GM18502 (cell line): ENCODE measurements around the gene PLA1A.
A peak's percentile ranks its signal among the peaks of the same experiment; 100 is the strongest.
"Not testable (repeated sequence)": the region's sequence is repeated elsewhere in the genome, so short reads cannot be mapped to it uniquely, and the experiment has no call there.

Experiments used
- ATAC-seq: cut with Tn5 transposase; IDR thresholded peaks from one replicate; pipeline ENCODE4 v1.9.1; 2021; ENCODE audit warnings: mild to moderate bottlenecking; ENCODE audit not compliant: unreplicated experiment, poor library complexity

PLA1A gene

DNA sequence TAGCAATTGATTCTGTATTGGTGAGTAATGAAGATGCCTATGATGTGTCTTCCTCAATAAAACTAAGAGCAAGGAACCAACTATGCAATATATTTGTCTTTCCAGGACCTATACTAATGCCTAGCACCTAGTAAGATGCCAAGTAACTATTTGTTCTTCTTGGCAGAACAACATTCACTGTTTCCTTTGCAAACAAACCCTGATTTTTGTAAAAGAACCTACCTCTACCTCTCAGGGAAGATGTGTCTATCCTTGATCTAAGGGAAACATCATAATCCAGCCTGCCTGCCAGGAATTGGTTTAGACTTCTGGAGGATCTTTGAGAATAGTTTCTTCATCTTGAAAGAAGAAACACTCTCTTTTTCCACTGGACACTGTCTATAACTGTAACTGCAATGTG is 22.2 kb upstream of the PLA1A start:
- ATAC-seq = no peak

DNA sequence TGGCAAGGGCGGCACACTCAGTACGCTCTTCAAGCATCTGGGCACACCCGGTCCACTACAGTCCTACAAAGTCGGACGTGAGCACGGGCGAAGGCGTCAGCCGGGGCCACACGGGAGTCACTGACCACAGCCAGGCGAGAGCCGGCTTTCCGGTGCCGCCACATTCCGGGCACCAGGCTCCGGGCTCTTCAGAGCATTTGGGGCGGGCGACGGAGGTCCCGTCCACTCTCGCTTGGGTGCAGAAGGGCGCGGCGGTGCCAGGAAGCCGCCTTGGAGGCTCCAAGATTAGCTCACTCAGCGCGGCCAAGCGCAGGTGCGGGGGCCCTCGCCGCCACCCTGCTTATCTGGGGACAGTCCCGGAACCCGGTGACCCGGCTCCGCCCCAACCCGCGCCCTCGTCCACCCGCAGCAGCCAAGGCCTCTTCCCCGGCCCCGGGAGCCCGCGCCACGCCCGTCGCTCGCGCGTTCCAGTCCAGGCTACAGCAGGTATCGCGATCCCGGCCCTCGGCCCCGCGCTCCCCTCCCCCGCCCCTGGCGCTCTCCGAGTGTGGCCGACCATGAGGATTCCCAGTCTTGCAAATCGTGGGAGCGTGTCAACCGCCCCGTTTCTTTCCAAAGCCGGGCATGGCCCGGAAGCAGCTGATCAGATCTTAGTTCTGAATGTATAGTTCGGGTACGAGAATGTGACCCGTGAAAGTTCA is 18.2 kb upstream of the PLA1A start, which contains the start of gene ADPRH:
Gene ADPRH, plus strand, starts transcription at position 127 of the 701 bp plus-strand sequence. CDS start 2,678 bp downstream, outside the sequence.
- peak; percentile 64 for ATAC-seq

DNA sequence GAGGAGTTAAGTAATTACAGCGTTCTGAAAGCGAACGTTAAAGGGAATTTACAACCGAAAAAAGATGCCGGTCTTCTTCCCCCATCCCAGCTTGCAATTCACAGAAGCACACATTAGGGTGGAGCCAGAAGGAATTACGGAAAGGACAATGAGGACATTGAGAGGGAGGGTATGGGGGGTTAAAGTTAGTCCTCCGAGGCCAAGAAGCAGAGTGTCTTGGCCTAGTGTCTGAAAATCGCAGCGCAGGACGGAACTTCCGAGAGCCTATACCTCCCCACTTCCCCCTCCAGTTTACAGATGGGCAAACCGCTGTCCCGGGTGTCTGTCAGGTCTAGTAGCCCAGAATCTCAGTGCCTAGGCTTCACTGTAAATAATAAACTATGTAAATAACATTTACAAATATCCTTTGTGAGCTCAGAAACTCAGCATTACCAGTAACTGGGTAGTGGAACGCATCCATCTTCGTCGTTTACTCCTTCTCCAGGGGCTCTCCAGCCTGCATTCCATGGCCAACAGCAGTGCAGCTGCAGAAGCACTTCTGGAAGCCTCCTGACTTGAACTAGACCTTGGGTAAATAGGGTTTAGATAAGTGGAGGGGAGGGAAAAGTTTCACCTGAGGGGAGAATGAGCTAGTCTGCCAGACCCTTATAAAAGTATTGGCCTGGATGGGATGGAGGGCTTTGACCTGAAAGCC is 17.5 kb upstream of the PLA1A start:
- peak; percentile 76 for ATAC-seq

DNA sequence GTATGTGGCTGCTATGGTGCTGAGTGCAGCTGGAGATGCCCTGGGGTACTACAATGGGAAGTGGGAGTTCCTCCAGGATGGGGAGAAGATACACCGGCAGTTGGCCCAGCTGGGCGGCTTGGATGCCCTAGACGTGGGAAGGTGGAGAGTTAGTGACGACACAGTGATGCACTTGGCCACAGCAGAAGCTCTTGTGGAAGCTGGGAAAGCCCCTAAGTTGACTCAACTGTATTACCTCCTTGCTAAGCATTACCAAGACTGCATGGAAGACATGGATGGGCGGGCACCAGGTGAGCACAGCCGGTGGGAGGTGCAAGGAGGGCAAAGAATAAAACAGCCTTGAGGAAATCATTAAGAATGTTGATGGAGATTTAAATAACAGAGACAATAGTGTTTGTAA is 15.5 kb upstream of the PLA1A start:
- peak; percentile 54 for ATAC-seq

DNA sequence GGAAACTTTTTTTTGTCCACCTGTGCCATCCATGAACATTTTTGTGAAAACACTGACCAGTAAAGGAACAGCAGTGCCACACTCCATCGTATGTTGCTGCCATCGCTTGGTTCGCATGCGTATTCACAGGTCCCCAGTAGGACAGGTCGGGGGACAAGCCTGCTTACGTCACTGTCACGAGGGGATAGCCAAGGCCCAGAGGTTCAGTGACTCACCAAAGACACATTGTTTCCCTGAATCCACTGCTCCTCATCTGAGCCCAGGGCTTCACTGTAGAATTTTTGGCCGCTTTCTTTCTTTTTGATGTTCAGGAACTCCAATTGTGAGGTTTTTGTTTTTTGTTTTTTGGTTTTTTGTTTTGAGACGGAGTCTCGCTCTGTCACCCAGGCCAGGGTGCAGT is 12.5 kb upstream of the PLA1A start:
- no peak for ATAC-seq

DNA sequence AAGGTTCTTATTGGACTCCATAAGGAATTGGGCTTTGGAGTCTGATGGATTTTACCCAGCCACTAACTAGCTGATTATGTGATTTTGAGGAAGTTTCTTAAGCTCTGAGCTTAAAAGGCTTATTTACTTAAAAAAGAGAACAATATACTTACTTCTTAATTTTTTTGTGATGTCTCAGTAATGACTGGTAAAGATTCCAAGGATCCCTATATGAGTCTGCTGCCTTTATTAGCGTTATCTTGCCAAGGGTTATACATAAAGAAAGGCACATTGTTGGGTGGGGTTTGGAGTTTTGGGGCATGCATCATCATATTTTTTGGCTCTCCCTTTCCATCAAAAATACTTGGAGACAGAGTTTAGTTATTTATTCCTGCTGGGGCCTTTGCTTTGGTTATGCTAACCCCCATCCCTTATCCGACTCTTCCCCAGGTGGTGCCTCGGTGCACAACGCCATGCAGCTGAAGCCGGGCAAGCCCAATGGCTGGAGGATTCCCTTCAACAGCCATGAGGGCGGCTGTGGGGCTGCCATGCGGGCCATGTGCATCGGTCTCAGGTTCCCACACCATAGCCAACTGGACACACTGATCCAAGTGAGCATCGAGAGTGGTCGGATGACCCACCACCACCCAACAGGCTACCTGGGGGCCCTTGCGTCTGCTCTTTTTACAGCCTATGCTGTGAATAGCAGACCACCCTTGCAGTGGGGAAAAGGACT is 11.7 kb upstream of the PLA1A start:
- no peak for ATAC-seq

DNA sequence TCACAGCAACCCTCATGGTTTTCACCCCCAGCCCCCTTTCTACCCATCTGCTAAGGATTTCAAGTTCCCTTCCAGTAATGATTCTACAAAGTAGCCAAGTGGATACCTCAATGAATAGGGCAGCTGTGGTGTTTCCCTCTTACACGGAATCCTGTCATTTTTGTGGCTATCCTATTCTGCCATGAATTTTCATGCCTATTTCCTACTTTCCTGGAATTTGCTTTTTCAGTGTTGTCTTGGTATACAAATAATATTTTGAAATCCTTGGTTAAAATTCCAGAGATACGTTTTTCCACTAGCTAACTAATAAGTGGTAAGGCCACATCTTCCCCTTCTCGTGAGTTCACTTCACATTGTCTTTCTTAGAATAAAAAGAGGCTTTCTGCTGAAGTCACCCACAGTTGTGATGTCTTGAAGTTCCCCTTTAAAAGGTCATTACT is 10.9 kb upstream of the PLA1A start:
- no peak for ATAC-seq

DNA sequence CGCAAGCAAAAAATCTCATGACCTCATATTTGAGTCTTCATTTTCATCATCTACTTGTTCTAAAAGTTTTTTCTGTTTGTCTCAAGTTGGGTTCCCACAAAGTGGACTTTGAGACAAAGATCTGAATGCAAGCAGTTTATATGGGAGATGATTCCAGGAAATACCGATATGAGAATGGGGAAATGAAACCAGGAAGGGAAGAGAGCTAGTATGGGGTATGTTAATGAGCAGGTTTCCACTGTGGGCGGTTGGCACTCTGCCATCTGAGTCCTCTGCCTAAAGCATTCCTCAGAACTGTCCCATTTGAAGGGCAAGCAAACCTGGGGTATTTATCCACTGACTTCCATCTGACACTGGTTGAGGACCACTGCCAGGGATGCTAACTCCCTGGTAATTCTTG is 9.6 kb upstream of the PLA1A start:
- peak; percentile 49 for ATAC-seq

DNA sequence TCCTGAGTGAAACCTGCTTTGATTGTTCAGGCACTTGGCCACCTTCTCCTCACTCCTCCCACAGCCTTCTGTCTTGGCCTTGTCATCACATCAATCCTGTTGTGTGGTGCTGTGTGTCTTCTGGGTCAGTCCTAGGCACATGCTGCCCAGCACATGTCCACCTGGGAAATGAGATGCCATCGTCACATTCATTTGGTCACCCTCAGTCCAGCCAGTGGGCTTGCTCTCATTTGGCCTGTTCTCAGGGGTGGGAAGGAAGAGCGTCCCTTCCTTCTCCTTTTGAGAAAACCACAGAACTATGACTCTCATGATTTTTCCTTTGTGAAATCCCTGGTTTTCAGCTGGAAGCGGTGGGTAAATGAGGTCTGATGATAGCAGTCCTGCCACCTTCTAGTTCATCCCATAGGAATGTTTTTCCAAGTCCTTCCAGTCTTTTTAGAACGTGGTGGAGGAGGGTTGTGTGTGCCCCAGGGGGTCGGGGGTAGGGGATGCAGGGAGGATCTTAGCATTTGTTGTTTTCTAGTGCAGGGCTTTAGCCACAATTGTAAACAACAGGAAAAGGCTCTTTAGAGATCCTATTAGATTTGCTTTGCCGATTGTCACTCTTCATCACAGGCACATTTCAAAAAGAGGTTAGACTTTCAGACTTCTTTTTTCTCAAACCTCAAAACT is 8.4 kb upstream of the PLA1A start:
- ATAC-seq = no peak

DNA sequence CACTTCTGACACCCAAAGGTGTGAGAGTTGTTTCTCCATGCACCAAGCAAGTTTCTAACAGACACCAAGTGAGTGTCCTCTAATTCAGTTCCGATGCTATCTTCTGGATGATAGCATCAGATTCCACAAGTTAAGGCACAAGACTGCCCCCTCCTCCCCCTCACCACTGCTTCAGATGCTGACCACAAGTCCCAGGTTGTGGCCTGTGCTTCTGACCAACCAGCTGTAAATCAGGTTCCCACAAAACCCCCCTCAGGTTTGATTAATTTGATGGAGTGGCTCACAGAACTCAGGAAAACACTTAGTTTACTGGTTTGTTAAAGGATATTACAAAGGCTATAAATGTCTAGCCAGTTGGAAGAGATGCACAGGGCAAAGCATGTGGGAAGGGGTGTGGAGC is 7.0 kb upstream of the PLA1A start:
- ATAC-seq = no peak

DNA sequence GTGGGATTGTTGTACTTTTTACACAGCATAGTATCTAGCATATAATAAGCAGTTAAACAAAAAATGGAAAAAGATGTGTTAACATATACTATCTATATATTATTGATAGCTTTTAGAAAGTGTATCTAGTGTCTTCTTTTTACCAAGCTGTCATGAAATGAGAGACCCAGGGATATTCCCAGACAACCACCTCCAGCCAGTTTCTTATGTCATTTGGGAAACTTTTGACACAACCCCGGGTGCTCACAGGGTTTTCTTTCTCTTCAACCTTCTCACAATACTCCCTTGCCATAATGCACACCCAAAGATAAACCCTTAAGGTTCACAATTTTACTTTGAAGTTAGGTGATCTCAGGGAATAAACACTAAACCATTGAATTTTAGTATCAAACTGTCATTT is 4.8 kb upstream of the PLA1A start:
- no peak for ATAC-seq

DNA sequence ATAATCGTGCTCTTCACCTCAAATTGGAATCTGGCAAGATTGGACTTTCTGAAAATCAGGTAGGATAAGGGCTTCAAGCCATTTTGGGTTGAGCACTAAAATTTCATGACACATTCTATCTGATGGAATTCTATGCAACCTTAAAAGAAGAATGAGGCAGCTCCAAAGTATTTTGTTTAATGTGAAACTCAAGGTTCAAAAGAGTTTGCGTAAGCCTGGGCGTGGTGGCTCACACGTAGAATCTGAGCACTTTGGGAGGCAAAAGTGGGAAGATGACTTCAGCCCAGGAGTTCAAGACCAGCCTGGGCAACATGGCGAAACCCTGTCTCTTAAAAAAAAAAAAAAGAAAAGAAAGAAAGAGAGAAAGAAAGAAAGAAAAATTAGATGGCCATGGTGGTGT is 3.6 kb upstream of the PLA1A start:
- no peak for ATAC-seq

DNA sequence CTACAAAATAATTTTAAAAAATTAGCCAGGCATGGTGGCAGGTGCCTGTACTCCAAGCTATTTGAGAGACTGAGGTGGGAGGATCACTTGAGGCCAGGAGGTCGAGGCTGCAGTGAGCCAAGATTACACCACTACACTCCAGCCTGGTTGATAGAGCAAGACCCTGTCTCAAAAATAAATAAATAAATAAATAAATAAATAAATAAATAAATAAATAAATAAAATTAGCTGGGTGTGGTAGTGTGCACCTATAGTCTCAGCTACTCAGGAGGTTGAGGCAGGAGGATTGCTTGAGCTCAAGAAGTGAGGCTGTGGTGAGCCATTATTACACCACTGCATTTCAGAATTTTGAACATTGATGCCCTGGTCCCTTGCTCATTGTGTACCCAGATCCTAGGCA is 2.8 kb upstream of the PLA1A start:
- not testable (repeated sequence) for ATAC-seq

DNA sequence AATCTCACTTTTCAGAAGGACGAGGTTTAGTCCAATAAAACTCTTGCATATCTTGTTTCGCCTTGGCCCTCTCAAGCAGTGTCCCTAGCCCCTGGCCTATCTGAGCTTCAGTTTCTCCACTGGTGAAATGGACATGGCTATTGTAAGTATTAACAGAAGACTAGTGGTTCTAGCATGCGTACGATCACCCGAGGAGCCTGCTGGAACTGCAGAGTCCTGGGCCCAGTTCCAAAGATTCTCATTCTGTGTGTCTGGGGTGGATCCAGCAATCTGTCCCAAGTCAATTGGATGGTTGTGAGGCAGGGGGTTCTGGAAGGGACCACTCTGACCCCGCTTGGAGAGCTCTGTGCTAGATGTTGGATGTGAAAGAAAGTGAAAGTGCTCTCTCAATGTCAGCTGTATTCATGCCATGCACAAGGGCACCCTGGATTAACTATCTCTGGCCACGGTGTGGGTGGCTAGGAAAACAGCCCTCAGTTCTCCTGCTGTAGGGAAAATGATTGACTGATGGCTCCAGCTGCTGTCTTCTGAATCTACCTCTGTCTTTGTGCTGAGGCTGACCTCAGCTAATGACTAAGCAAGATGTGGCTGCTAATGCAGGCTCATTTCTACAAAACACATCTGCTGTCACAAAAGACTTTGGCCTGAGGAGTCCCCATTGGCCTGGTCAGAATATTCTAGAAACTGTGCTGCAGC is 1.9 kb upstream of the PLA1A start:
- ATAC-seq = no peak

DNA sequence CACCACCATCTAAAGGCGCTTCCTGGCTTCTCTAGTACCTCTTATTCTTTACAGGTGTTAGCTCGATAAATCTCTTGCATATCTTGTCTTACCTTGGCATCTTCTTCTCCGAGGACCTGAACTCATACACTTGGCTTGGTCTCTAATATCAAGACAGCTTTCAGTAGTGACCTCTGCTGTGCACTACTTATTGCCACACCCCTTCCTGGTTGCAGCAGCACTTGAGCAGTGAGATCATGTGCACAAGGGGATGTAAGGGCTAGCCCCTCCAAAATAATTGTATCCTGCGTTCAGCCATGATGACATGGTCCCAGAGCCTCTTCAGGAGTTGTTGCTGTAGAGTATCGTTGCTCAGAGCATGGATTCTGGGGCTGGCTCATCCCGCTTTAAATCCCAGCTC is 1.3 kb upstream of the PLA1A start:
- no peak for ATAC-seq

DNA sequence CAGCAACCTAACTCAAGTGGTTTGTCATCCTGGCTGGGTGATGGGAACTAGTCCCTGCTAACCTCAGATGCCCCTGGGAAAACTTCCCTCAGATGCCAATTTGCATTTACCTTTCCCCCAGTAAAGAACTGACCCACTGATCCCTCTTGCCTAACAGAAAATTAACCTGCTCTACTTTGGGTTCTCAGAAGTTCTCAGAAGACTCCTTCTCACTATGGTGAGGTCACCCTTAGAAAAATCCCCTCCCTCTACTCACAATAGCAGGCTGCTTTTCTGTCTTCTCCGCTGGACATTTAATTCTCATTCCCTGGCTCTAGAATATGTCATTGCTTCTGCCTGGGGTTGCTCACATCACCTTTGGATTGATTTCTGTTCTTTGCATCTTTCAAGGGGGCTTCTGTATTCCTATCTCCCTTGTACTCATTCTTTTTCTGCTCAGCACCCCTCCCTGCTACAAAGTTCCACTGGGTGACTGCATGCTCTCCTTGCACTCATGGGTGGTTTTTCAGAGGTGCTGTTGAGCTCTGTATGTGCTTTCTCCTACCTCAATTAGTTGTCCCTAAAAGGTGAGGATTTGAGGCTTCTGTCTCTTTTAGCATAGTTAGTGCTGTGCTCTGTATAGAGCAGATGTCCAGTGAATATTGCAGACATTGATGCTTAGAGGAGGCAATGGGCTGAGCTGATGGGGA is 869 bp downstream of the PLA1A start:
- ATAC-seq = peak; percentile 49

DNA sequence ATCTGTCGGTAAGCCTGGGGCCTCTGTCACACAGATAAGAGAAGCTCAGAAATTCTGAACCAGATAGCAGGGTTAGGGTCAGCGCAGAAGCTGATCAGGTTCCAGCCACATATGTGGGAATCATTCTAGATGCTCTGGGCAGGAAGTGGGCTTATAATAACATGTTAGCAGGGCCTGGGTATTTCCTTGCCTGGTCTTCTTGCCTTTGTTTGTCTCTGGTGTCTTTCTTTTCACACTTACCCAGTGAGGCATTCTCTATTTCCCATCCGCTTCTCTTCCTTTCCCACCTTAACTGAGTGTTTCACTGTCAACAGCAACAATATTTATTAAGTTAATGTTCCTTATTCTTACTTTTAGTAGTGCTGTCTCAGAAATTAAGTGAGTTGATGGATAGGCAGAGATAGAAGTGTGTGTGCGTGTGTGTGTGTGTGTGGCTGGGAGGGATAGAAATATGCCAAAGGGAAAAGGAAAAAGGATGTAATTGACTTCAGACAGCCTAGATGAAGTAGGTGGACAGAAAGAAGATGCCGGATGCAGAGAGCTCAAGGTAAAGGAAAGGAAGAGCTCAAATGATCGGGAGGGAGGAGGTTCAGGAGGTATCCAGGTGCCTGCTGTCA is 2.0 kb downstream of the PLA1A start:
- no peak for ATAC-seq

DNA sequence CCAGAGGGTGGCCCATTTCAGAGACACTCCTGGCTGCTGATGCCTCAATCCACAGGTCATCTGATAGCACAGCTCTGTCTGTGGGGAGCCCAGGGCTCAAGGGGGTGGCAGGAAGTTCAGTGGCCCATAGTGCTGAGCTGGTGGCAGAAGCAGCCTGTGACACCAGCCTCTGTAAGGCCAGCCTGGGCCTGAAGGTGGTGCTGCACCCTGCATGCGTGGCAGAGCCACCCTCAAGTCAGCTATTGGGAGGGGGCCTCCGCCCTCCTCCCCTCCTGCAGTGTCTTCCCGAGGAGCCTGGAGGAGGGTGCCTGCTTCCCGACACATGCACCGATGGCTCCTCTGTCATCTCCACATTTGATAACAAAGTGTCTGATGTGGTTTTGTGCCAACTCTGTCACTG is 3.0 kb downstream of the PLA1A start:
- peak; percentile 66 for ATAC-seq

DNA sequence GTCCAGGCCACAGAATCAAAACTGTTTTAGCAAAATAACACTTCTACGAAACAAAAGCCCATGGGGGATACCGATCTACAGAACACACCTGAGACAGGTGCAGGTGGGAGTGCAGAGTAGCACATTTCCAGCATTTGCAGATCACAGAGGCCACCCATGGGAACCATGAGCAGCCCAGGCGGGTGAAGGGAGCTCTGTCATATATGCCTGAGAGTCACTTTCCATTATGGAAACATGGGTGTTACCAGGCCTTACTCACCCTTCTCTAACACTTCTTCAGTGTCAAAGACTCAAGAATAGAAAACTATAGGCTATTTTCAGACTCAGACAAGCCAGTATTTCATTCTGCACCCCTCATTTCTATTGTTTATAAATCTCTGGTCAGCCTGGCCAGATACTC is 3.5 kb downstream of the PLA1A start:
- ATAC-seq = peak; percentile 6
